ENCODE data around the gene DUSP16. TPM values are rescaled to one million over a fixed set of nuclear protein-coding genes. Genes with fewer than 3 reads are reported as not detected.

The DUSP16 gene
- total and polyA plus RNA-seq, 2 experiments from 2014 or later: 11.7 to 59.4 TPM

GRCh38 chr12:12425001-12425400, 137.7 kb downstream of the DUSP16 start (continued):
- TF ChIP-seq ETS1 (IDR thresholded peaks at IDR 0.05): no peak
- no peak for TF ChIP-seq REST (IDR thresholded peaks at IDR 0.05; ENCODE audit: unreplicated experiment)
- no peak for TF ChIP-seq CREB1 (CRISPR knock-in tag; IDR thresholded peaks at IDR 0.05; ENCODE audit: low read depth)
- no peak for TF ChIP-seq ZNF114 (CRISPR knock-in tag; IDR thresholded peaks at IDR 0.05)

Other genes with a start within 250 kb of the DUSP16 start
- gene MANSC1, start 212.6 kb downstream of the DUSP16 start, total RNA-seq (2014; rRNA removed; shearing (Covaris generic)): 4.0 and 5.1 TPM in 2 replicates
- gene MANSC1, start 212.6 kb downstream of the DUSP16 start, polyA plus RNA-seq (2016; fragmentation: Nextera tagmentation; extraction: Ambion mirVana): 4.4 and 5.8 TPM in 2 replicates
- gene BORCS5, start 205.8 kb downstream of the DUSP16 start, total RNA-seq (2014; rRNA removed; shearing (Covaris generic)): 12.6 and 13.7 TPM in 2 replicates
- gene BORCS5, start 205.8 kb downstream of the DUSP16 start, polyA plus RNA-seq (2016; fragmentation: Nextera tagmentation; extraction: Ambion mirVana): 11.3 and 14.5 TPM in 2 replicates
- 20.5 and 21.6 TPM in 2 replicates for gene CREBL2, start 49.0 kb upstream of the DUSP16 start, total RNA-seq (2014; rRNA removed; shearing (Covaris generic))
- 9.0 and 9.3 TPM in 2 replicates for gene CREBL2, start 49.0 kb upstream of the DUSP16 start, polyA plus RNA-seq (2016; fragmentation: Nextera tagmentation; extraction: Ambion mirVana)
- gene GPR19, start 133.3 kb upstream of the DUSP16 start, total RNA-seq (2014; rRNA removed; shearing (Covaris generic)): 15.3 and 18.7 TPM in 2 replicates
- gene GPR19, start 133.3 kb upstream of the DUSP16 start, polyA plus RNA-seq (2016; fragmentation: Nextera tagmentation; extraction: Ambion mirVana): 12.1 and 14.3 TPM in 2 replicates
- gene CDKN1B, start 154.5 kb upstream of the DUSP16 start, total RNA-seq (2014; rRNA removed; shearing (Covaris generic)): 27.9 and 30.6 TPM in 2 replicates
- 9.3 and 9.5 TPM in 2 replicates for gene CDKN1B, start 154.5 kb upstream of the DUSP16 start, polyA plus RNA-seq (2016; fragmentation: Nextera tagmentation; extraction: Ambion mirVana)
- 0.43 and 0.94 TPM in 2 replicates for gene APOLD1, start 222.8 kb upstream of the DUSP16 start, total RNA-seq (2014; rRNA removed; shearing (Covaris generic))
- 1.8 TPM in 2 replicates for gene APOLD1, start 222.8 kb upstream of the DUSP16 start, polyA plus RNA-seq (2016; fragmentation: Nextera tagmentation; extraction: Ambion mirVana)

Measured in GM23338 (cell line).